NCI-H1930 (cell line): ENCODE data around the gene CANT1.
"Not testable (repeated sequence)": the region's sequence is repeated elsewhere in the genome, so short reads cannot be mapped to it uniquely, and the experiment has no call there.

Experiments
- DNase-seq, 2 experiments: peaks; one replicate each; lab custom pipeline; 2025; lab: John Stamatoyannopoulos, UW

CANT1 gene

GRCh38 chr17:79027274-79027924 is 17.8 kb upstream of the CANT1 start:
- DNase-seq = no peak

- no peak for DNase-seq
Observed at GRCh38 chr17:79026376-79027273, 17.1 kb upstream of the CANT1 start.

GRCh38 chr17:79024901-79025737 is 15.6 kb upstream of the CANT1 start:
- no peak for DNase-seq

GRCh38 chr17:79023886-79024771 is 14.6 kb upstream of the CANT1 start, which contains the start of gene C1QTNF1:
Gene C1QTNF1 (plus strand): TSS chr17:79024169. CDS start chr17:79043969, 19,800 bp downstream.
- DNase-seq = no peak

- DNase-seq = no peak
Observed at GRCh38 chr17:79023180-79023705, 13.7 kb upstream of the CANT1 start.

- no peak for DNase-seq
Observed at GRCh38 chr17:79022507-79022991, 13.0 kb upstream of the CANT1 start.

- not testable (repeated sequence) for DNase-seq
Observed at GRCh38 chr17:79021929-79022328, 12.4 kb upstream of the CANT1 start.

- DNase-seq = no peak
Observed at GRCh38 chr17:79020631-79021301, 11.2 kb upstream of the CANT1 start.

GRCh38 chr17:79019632-79020584 is 10.3 kb upstream of the CANT1 start:
- DNase-seq = no peak

GRCh38 chr17:79019261-79019631 is 9.7 kb upstream of the CANT1 start:
- DNase-seq = no peak

- no peak for DNase-seq
Observed at GRCh38 chr17:79018370-79018695, 8.8 kb upstream of the CANT1 start.

- no peak for DNase-seq
Observed at GRCh38 chr17:79017546-79018369, 8.2 kb upstream of the CANT1 start.

GRCh38 chr17:79014158-79014758 is 4.7 kb upstream of the CANT1 start:
- DNase-seq = no peak

- DNase-seq = no peak
Observed at GRCh38 chr17:79012563-79013134, 3.1 kb upstream of the CANT1 start.

GRCh38 chr17:79011451-79012147 is 2.0 kb upstream of the CANT1 start:
- DNase-seq = no peak

GRCh38 chr17:79010304-79010646 is 711 bp upstream of the CANT1 start:
- DNase-seq = no peak
